Prostate gland (tissue), 2 donors: ENCODE measurements around the gene ZNF688.

Experiments used
- CTCF ChIP-seq, 4 experiments: fragments of 200-600 bp in 2 of 4; fragments of 450-650 bp in 2 of 4; sonication (generic) in 2 of 4; IDR thresholded peaks; 1 replicate in 3 of 4; 2 replicates in 1 of 4; pipeline ENCODE4 v1.5.1; 2016 to 2019; ENCODE audit warnings: antibody characterized with exemption in 4 of 4, mild to moderate bottlenecking in 2 of 4, moderate library complexity in 2 of 4
- POLR2A ChIP-seq: fragments of 450-650 bp; IDR thresholded peaks from one replicate; pipeline ENCODE4 v1.6.1; 2016; ENCODE audit warnings: antibody characterized with exemption, mild to moderate bottlenecking
- POLR2AphosphoS5 ChIP-seq: sonication (generic); formaldehyde crosslinking; IDR thresholded peaks from one replicate; pipeline ENCODE4 v1.6.1; 2017; ENCODE audit warnings: antibody characterized with exemption

GRCh38 chr16:30533748-30534367 lies 37.7 kb downstream of the ZNF688 start:
- TF ChIP-seq POLR2AphosphoS5 (no peak), CTCF (IDR thresholded peaks at IDR 0.05) (no peak), POLR2A (no peak)
